ENCODE data around the gene LNP1. TPM values are rescaled to one million over a fixed set of nuclear protein-coding genes. Genes with fewer than 3 reads are reported as not detected.

LNP1 gene
- total RNA-seq, 1 donor from 2014 or later = 2.4 TPM

GRCh38 chr3:100366424-100366823 lies 34.9 kb upstream of the LNP1 start:
- Mint-ChIP-seq H3K4me3 (no peak overlapping the region), H3K36me3 (ENCODE audit: low read depth) (peaks cover 85% of the 10 kb centered on the region), H3K27ac (no peak overlapping the region), H3K9me3 (peaks cover 3% of the 10 kb centered on the region), H3K27me3 (no peaks in the 10 kb centered on the region), H3K4me1 (no peaks in the 10 kb centered on the region)
- CTCF ChIA-PET = no interaction called here
- intact Hi-C loops (cut with micrococcal nuclease) = no loop called here
- POLR2A ChIA-PET = no interaction called here
- DNase-seq (no peak), ATAC-seq (ENCODE audit: low read depth) (no peak)
- TF ChIP-seq, protein P1, sequence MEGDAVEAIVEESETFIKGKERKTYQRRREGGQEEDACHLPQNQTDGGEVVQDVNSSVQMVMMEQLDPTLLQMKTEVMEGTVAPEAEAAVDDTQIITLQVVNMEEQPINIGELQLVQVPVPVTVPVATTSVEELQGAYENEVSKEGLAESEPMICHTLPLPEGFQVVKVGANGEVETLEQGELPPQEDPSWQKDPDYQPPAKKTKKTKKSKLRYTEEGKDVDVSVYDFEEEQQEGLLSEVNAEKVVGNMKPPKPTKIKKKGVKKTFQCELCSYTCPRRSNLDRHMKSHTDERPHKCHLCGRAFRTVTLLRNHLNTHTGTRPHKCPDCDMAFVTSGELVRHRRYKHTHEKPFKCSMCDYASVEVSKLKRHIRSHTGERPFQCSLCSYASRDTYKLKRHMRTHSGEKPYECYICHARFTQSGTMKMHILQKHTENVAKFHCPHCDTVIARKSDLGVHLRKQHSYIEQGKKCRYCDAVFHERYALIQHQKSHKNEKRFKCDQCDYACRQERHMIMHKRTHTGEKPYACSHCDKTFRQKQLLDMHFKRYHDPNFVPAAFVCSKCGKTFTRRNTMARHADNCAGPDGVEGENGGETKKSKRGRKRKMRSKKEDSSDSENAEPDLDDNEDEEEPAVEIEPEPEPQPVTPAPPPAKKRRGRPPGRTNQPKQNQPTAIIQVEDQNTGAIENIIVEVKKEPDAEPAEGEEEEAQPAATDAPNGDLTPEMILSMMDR (IDR thresholded peaks at IDR 0.05) = no peak

DNA sequence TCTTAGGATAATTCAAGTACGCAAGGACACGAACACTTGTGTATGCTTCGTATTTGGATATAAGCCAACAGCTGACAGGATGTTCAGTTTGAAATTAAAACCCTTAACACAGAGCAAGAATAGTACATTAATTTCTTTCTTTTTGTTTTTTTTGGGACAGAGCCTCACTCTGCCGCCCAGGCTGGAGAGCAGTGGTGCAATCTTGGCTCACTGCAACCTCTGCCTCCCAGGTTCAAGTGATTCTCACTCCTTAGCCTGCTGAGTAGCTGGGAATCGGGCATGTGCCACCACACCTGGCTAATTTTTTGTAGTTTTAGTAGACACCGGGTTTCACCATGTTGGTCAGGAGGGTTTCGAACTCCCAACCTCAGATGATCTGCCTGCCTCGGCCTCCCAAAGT lies 32.9 kb upstream of the LNP1 start:
- no peak overlapping the region for H3K4me3 Mint-ChIP-seq
- CTCF ChIA-PET = no interaction called here
- H3K27ac Mint-ChIP-seq = no peak overlapping the region
- TF ChIP-seq, protein P1 (IDR thresholded peaks at IDR 0.05) = no peak
- DNase-seq = no peak
- H3K36me3 Mint-ChIP-seq (ENCODE audit: low read depth) = peaks cover 84% of the 10 kb centered on the region
- intact Hi-C loops (cut with micrococcal nuclease) = no loop called here
- H3K4me1 Mint-ChIP-seq = no peaks in the 10 kb centered on the region
- no peak for ATAC-seq (ENCODE audit: low read depth)
- H3K27me3 Mint-ChIP-seq = no peaks in the 10 kb centered on the region
- POLR2A ChIA-PET = no interaction called here
- H3K9me3 Mint-ChIP-seq = no peaks in the 10 kb centered on the region

DNA sequence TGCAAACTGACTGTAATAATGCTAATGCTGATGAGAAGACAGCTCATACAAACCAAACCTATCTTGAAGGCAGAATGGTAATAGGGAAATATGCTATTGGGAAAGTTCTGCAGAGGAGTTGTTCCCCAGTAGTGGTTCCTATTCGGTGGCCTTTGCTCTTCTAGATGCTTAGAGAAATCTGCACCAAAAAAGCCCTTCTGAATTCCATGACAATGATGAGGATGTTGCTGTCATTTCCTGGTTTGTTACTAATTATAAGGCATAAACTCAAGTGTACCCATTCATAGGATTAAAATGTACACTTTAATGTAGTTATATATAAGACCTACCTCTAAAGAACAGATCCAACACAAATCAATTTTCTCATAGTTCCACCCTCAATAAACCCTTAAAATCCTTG lies 30.6 kb upstream of the LNP1 start:
- DNase-seq (no peak), ATAC-seq (ENCODE audit: low read depth) (no peak)
- H3K36me3 Mint-ChIP-seq (ENCODE audit: low read depth) = peaks cover 81% of the 10 kb centered on the region
- no peaks in the 10 kb centered on the region for H3K9me3 Mint-ChIP-seq
- TF ChIP-seq, protein P1 (IDR thresholded peaks at IDR 0.05) = no peak
- H3K4me1 Mint-ChIP-seq = no peaks in the 10 kb centered on the region
- ChIA-PET CTCF (no interaction called here), POLR2A (no interaction called here)
- H3K4me3 Mint-ChIP-seq = no peak overlapping the region
- no peak overlapping the region for H3K27ac Mint-ChIP-seq
- intact Hi-C loops (cut with micrococcal nuclease) = no loop called here
- no peaks in the 10 kb centered on the region for H3K27me3 Mint-ChIP-seq

DNA sequence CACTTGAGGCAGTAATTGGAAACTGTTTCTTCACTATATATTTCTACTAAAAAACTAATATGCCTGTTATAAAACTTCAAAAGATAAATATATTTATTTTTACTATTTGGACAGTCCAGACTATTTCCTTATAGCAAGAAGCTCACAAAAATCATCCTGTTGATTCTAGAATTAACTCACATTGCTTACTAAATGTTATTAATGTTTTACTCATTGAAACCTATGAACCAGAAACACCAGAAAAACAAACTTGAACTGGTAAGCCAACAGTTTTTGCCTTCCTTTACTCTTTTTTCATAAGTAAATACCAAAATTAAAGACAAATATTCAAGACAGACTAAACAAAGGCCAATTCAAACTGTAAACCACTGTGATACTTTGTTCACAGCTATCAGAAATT lies 26.8 kb upstream of the LNP1 start:
- no peaks in the 10 kb centered on the region for H3K4me1 Mint-ChIP-seq
- intact Hi-C loops (cut with micrococcal nuclease) = loop anchor here (2.0 kb wide), 1 partner anchor 14 kb away; no protein-coding TSS in a partner anchor
- DNase-seq (no peak), ATAC-seq (ENCODE audit: low read depth) (no peak)
- ChIA-PET CTCF (interaction anchor here (0.7 kb wide), 1 partner anchor 534 kb away, joined by 3 read pairs; no protein-coding TSS in a partner anchor), POLR2A (no interaction called here)
- no peaks in the 10 kb centered on the region for H3K27me3 Mint-ChIP-seq
- H3K4me3 Mint-ChIP-seq = no peak overlapping the region
- no peaks in the 10 kb centered on the region for H3K9me3 Mint-ChIP-seq
- TF ChIP-seq, protein P1 (IDR thresholded peaks at IDR 0.05) = no peak
- H3K36me3 Mint-ChIP-seq (ENCODE audit: low read depth) = peaks cover 80% of the 10 kb centered on the region
- H3K27ac Mint-ChIP-seq = no peak overlapping the region

DNA sequence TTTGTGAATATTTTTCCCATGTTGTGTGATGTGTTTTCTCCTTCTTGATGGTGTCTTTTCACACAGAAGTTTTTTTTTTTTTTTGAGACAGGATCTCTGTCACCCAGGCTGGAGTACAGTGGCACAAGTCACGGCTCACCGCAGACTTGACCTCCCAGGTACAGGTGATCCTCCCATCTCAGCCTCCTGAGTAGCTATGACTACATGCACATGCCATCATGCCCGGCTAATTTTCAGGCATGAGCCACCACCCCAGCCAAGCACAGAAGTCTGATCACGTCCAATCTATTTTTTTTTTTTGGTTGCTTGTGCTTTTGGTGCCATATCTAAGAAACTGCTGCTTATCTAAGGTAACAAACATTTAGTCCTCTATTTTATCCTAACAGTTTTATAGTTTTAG lies 25.0 kb upstream of the LNP1 start:
- no peaks in the 10 kb centered on the region for H3K27me3 Mint-ChIP-seq

More for the DNA sequence above, 25.0 kb upstream of the LNP1 start:
- TF ChIP-seq, protein P1 (IDR thresholded peaks at IDR 0.05) = no peak
- CTCF ChIA-PET = no interaction called here
- Mint-ChIP-seq H3K4me1 (no peaks in the 10 kb centered on the region), H3K36me3 (ENCODE audit: low read depth) (peaks cover 86% of the 10 kb centered on the region), H3K9me3 (no peaks in the 10 kb centered on the region), H3K4me3 (no peak overlapping the region), H3K27ac (no peak overlapping the region)
- POLR2A ChIA-PET = interaction anchor here (0.7 kb wide), 1 partner anchor 15 kb away, joined by 6 read pairs; no protein-coding TSS in a partner anchor
- no peak for ATAC-seq (ENCODE audit: low read depth)
- DNase-seq = no peak
- intact Hi-C loops (cut with micrococcal nuclease) = no loop called here

All from activated B cell treated with CpG ODN at 0.5 μM for 24 hours (primary cell).